NCI-H2196 treated with DMSO at 0.1 percent for 48 hours (cell line): Measurements from ENCODE around the gene COG3.

Experiments
- DNase-seq: peaks from one replicate; lab custom pipeline; 2025; ENCODE audit not compliant: unreplicated experiment; lab: John Stamatoyannopoulos, UW

The COG3 gene

DNA sequence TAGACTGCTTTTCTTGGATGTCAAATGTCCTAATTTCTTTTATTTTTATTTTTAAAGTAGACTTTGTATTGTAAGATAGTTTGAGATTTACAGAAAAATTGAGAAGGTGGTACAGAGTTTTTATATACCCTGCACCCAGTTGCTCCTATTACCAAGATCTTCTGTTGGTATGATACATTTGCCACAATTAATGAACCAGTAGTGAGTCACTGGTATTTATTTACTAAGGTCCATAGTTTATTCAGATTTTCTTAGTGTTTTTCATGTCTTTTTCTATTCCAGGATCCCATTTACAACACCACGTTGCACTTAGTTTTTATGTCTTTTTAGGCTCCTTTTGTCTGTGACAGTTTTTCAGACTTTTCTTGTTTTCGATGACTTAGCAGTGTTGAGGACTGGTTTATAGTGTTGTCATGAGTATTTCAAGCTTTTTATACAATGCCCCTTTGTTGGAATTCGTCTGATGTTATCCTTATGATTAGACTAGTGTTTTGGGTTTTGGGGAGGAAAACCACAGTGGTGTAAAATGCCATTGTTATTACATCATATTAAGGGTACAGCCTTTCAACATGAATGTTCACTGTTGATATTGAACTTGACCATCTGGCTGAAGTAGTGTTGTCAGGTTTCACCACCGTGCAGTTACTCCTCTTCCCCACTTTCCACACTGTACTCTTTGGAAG lies 35.9 kb downstream of the COG3 start:
- no peak for DNase-seq

DNA sequence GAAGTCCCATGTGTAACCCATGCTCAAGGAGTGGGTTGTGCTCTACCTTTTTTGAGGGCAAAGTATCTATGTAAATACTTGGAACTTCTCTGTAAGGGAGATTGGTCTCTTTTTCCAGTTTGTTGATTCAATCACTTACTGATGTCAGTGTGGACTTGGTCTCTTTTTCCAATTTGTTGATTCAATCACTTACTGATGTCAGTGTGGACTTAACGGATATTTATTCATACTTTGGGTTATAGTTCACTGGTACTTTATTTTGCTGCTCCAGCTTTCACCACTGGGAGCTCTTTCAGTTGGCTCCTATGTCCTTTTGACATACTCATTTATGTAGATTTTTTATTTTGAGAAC lies 36.4 kb downstream of the COG3 start:
- DNase-seq = no peak

DNA sequence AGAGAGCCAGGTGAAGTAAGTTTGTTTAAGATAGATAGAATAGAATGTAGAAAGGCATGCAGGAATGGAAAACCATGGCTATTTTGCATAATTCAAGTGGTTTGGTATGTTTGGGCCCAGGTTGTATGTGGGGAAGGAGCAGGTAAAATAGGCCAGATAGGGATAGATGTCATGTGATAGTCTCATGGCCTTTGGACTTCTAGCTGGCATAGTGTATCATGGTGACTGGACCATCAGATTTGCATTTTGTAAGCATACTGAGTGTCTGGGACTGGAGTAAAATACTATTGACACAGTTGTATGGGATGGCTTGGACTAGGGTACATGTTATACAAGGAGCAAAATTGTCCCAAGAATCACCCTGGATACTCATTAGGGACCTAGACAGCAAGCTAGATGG lies 38.9 kb downstream of the COG3 start:
- no peak for DNase-seq

DNA sequence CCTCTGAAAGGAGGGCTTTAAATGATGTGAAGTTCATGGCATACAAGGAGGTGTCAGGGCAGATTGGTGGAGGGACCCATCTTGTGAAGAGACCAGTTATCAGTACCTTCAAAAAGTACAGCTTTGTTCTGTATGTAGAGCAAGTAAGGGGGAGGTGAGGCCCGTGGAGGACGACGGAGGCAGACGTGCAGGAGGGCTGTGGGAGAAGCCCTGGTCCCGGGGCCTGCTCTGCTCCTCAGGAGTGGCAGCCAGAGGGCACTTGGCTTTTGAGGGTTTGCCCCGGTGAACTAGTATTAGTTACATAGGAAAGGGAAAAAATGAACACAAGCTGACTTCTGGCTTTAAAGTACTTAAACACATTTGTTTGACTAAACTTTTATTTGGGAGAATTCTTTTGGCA lies 42.1 kb downstream of the COG3 start:
- DNase-seq = no peak

DNA sequence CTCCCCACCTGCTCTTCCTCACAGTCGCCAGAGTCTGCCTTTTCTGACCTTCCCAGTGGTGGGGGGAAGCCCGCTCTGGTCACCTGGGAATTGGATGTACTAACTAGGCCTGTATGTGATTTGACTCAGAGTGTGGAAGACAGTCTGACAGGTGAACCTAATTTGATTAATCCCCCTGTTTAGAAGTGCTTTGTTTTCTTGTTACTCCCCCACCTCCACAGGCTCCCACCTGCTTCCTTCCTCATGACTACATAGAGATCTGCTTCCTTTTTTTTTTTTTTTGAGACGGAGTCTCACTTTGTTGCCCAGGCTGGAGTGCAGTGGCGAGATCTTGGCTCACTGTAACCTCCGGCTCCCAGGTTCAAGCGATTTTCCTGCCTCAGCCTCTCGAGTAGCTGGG lies 44.0 kb downstream of the COG3 start:
- no peak for DNase-seq

DNA sequence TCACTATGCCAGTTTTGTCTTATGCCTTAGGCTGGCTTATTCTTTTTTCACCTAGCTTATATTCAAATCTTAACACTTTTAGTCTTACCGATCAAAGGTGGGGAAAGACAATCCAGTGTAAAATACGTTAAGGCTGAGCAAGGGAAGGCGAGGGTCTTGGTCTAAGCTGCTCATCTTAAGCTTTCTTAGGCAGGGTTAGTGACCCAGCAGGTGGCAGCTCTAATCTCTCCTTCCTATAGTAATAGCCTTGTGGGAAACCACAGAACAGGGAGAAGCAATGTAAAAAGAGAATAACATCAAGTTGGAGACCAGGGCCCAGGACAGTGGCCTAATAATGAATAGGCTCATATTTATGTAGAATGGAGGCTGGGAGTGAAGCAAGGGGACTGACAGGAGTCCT lies 45.9 kb downstream of the COG3 start:
- no peak for DNase-seq

DNA sequence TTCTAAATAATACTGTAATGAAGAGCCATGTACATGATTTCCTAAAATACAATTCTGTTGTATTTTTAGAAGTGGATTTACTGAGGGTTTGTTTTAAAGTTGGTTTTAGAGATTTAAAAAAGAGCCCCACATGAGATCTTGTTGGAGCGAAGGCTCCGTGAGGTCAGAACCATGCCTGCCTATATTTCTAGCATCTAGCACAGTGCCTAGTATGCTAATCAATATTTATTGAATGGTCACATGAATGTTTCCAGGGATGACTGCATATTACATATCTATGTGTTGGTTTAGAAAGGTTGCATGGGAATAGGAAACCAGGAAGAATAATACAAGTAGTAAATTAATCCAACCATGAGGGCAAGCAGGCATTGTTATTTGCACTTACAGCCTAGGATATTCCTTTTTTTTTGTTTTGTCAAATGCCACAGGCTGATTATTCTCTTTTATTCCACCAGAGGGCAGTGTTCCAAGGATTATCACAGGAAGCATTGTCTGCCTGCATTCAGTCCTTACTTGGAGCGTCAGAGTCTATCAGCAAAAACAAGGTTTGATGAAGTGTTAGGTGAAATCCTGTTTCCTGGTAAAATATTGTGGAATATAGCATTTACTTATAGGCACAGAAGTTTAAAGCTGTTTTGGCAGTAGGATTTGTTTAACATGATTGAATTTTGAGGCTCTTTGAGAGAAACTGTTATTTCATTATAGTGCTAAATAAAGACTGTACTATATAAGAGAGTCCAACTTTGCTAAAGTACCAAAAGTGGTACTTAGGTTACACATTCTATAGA lies 46.8 kb downstream of the COG3 start:
- DNase-seq = peak; percentile 21

DNA sequence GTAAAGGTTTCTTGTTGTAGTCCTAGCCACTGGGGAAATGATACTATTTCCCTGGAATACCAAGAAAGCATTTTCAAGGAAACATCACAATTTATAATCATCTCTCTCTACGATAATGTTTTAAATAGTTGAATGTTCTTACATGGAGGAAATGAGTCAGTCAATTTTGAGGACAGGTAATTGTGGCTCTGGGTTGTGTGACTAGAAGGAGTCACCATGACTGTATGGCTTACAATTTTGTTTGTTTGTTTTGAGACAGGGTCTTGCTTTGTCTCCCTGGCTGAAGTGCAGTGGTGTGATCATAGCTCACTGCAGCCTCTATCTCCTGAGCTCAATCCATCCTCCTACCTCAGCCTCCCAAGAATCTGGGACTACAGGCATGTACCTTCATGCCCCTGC lies 47.4 kb downstream of the COG3 start:
- no peak for DNase-seq

DNA sequence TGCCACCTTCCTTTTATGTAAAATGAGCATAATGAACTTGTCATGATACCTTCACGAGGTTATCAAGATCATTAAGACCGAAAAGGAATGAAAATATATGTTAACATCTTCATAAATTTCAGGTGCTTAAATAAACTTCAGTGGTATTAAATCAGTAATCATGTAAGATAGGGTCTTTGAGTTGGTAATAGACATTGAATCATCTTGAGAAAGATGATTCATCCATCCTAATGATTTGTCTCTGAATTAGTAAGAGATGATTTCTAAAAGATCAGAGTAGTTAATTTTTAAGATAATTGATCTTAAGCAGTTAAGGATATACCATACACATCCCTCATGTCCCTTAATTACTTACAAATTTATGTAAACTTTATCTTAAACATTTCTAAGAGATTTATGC lies 52.0 kb downstream of the COG3 start:
- no peak for DNase-seq

DNA sequence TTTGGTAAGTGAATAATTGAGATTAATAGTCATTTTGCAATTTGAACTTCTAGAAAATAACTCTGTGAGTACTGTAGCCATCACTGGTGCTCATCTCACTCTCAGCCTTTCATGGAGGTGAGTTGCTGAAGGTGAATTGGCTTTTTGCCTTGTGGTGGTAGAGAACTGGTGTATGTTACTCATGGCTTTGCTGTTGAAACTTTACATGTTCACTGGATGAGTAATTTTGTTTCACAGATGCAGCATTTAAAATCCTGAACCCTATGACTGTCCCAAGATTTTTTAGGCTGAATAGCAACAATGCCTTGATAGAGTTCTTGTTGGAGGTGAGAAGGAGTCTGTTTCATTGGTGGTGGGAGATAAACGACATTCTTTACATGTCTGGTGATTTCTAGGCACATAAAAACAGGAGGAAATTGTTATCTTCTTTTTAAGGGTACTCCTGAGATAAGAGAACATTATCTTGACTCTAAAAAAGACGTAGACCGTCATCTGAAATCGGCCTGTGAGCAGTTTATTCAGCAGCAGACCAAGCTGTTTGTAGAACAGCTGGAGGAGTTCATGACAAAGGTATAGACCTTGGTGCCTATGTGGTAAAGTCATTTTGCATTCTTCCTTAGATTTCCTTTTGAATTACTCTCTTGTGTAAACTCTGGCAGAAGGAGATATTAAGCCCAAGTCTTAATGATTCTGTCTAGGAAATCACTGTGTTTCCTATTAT lies 53.9 kb downstream of the COG3 start:
- no peak for DNase-seq

DNA sequence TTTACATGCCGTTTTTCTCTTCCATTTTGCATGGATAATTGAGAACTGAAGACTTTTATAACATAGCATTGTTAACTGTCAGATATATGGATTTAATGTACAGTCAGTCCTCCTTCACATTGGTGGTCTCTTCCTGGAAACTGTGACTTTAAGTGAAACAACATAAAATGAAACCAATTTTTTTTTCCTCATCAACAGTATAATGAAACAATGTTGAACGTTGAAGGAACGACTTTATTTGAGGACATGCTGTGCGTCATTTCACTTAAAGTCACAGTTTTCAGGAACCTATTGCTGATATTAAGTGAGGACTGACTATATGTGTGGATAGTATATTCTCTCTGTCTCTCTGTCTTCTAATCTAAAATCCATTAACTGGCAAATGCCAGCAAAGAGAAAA lies 54.8 kb downstream of the COG3 start:
- no peak for DNase-seq

DNA sequence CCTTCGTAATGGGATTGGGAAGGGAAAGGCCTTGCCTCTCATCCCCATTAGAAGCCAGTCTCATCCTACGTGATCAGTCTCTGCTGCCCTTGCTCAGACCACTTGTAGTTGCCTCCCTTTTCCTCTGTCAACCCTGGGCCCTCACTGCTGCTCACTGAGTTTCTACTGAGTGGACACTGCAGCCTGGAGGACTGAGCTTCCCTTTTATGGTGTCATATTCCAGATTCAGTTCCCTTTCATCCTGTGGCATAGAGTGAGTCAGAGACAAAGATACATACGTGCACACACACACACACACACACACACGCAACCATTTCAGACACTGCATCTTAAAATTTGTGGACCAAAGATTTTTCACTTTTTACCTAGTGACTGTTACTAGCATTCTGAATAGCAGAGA lies 56.6 kb downstream of the COG3 start:
- DNase-seq = no peak

DNA sequence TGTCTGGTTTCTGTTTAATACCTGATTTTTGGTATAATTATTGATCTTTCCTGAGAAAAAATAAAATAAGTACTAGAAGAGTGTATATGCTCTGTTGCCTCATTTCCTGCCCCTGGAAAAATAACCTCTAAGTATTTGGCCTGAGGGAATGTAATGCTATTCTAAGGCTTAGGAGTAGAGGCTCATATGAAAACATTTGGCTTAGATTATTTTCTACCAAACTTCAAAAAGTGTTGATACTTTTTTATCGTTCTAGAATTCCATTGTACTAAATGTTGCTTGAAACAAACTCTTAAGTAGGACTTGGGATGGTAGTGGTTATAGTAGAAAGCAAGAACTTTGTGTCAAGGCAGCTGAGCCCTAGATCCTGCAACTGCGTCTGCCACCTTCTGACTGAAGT lies 57.8 kb downstream of the COG3 start:
- no peak for DNase-seq

DNA sequence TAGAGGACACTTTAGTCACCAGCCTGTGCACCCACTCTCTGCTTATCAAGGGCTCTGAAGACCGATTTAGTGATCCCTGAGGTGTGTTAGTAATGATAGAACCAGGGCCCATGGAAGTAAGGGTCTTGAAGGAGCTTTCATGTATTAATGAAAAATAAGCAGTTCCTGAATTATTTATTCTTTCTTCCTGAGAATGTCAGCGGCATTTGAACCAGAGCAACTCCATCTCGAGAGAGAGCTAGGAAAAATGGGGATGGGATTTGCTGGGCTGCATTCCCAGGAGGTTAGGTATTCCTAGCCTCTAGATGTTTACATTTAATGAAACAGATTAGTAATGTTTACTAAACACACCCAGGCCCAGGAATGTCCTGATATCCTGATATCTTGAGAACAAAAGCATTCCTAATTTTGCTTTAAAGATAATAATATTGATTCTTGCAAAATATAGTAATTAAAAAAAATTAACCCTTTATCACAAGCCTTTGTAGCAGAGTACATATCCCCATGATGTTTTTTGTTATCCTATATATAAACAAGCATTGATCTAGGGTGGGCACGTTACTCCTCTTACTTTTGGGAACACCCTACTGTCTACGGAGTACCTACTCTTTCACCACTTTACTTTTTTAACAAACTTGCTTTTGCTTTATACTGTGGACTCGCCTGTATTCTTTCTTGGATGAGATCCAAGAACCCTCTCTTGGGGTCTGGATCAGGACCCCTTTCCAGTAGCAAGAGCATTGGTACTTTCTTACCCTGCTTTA lies 63.1 kb downstream of the COG3 start:
- DNase-seq = no peak

DNA sequence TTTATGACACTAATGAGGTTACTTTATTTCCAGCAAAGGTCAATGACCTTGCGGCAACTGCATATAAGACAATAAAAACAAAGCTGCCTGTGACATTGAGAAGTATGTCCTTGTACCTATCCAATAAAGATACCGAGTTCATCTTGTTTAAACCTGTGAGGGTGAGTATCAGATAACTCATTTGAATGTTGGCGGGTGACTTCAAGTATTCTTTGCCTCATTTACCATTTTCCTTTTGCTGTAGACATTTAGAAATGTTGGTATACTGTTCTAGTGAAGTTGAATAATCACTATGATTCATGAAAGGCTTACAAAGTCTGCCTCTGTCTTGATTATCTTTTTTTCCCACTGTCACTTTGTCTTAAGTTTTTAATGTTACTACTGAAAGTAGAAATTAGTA lies 65.0 kb downstream of the COG3 start:
- DNase-seq = no peak

DNA sequence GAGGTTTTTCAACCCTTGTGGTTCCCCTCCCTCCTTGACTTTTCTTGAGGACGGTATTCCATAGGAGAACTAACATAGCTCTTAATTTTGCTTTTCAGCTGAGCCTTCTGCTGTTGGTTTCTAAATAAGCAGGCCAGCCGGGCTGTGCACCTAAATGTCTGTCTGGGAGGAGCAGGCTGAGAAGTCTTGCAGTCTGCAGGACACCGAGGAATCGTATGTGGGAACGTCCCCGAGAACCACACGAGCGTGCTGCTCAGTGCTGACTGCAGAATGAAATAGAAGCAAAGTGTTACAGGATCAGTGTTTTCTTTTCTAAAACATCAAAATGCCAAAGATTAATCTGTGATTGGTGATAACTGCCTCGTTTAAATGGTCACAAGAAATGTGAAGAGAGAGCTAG lies 69.9 kb downstream of the COG3 start:
- no peak for DNase-seq

DNA sequence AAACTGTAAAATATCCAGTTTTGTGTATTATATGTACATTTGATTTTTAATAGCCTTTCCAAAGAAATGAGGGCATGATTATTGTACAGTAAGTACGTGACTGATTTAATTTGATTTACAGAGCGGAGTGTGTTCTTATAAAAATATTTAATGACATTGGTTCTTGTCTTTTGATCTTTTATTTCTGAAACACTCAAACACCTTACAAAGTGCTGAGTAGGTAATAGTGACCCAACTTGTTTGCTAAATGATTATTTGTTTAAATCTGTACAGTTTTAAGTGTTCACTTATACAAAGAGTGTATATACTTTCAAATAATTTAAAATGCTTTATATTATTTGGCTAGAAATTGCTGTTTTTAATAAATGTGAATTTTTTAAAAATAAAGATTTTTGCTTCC lies 71.5 kb downstream of the COG3 start:
- DNase-seq = no peak

DNA sequence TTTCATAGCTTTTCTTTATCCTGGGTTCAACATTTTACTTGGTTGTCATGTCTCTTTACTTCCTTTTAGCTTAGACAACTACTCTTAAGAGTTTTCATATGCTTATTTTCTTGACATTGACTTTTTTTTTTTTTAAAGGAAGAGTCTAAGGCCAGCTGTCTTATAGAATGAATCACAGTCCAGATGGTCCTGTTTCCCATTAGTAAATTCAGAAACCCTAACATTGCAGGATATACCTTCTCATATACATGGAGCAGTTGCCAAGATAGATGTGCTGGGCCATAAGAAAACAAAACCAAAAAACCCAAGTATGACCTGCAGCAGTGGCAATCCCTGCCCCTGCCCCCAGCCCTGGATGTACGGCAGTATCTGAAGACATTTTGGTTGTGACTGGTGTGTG lies 72.8 kb downstream of the COG3 start:
- no peak for DNase-seq

DNA sequence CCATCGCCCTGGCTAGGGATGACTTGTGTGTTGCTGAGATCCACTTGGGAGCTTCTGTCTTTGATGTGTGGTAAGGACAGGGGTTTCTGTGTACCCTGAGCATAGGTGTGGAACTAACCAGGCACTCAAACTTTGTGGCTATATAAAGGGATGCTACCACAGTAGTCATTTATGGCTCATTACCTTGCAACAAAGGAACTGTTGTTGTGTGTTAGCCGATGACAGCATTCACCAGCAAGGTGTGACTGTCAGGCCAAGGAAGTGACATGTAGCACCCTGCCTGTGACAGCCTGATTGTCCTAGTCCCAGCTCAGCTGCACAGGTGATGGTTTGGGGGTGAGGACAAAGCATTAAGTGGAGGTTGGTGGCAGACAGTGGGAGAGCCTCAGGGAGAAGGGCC lies 73.6 kb downstream of the COG3 start:
- no peak for DNase-seq

DNA sequence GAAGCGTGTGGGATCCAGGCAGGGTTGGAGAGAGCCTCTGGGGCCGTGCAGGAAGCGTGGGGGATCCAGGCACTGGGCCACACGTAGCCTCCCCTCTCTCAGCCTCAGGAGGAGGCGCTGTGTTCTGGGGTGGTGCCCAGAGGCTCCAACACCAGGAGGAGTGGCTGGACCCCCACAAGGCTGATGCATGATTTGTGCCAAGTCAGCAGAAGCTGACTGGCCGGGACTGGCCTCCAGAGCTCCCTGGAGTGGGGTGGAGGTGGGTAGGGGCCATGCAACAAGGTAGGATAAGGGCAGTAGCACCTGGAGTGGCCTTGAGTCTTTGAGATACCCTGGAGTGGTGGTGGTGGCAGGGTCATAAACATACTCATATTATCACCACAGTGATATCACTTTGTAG lies 75.5 kb downstream of the COG3 start:
- DNase-seq = no peak

DNA sequence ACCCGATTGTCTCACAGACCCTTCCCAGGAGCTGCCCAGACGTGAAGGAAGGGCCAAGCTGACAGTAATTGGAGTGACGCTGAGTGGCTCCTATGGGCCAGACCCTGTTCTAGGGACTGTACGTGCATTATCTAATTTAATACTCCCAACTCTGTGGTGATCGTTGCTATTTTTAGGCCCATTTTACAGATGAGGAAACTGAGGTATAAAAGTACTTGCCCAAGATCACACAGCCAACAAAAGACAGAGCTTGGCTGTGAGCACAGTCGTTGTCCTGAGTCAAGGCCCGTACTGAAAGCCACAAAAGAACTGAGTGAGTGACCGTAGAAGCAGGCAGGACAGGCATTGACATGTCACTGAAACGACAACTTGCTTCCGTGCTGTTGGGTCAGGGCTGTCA lies 76.1 kb downstream of the COG3 start:
- DNase-seq = no peak

DNA sequence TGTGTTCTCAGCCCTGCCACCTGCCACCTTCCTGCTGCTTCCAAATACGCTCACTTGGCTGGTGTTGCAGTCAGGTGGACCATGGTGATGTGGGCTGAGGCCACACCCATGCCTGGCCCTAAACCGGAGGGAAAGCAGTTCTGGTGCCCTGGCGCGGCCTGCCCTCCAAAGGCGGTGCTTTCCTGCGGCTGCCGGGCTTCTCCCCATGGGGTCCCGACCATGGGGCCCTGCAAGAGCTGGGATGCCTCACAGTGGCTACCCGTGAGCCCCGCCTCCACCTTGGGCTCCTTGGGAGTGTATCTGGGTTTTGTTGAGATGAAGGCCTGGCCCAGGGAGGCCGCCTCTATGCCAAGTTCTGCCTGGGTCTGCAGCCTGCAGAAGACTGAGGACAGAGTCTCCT lies 77.1 kb downstream of the COG3 start:
- no peak for DNase-seq
